NT2/D1 (cell line): ENCODE data around the gene MRPL51.
"Not testable (repeated sequence)": the region's sequence is repeated elsewhere in the genome, so short reads cannot be mapped to it uniquely, and the experiment has no call there.

ENCODE experiments used
- DNase-seq: peaks from one replicate; pipeline ENCODE4 v3.0.0-alpha.2; 2011; ENCODE audit warnings: low read depth, low spot score
- H3K27me3 ChIP-seq: 2 replicates; pipeline ENCODE4 v1.6.0; 2011; ENCODE audit warnings: mild to moderate bottlenecking; ENCODE audit not compliant: insufficient read length, insufficient read depth
- H3K36me3 ChIP-seq: 2 replicates; pipeline ENCODE4 v1.6.1; 2011; ENCODE audit warnings: mild to moderate bottlenecking, low read length, mixed read lengths; ENCODE audit not compliant: insufficient read depth, insufficient read length
- H3K4me1 ChIP-seq: 2 replicates; pipeline ENCODE4 v1.5.1; 2011; ENCODE audit not compliant: insufficient read depth, insufficient read length
- H3K4me3 ChIP-seq: 2 replicates; pipeline ENCODE4 v1.5.1; 2011; ENCODE audit warnings: low read depth; ENCODE audit not compliant: insufficient read length
- H3K9ac ChIP-seq: 2 replicates; pipeline ENCODE4 v1.6.0; 2011; ENCODE audit warnings: low read depth; ENCODE audit not compliant: insufficient read length
- H3K9me3 ChIP-seq: 2 replicates; pipeline ENCODE4 v1.5.1; 2011; ENCODE audit warnings: mild to moderate bottlenecking, low read length; ENCODE audit not compliant: insufficient read depth
- SUZ12 ChIP-seq: IDR thresholded peaks from 2 replicates; pipeline ENCODE4 v1.6.1; 2011; ENCODE audit not compliant: insufficient read length, insufficient read depth; ENCODE audit errors: extremely low read depth
- YY1 ChIP-seq: IDR thresholded peaks from 2 replicates; pipeline ENCODE4 v1.6.1; 2011; ENCODE audit not compliant: insufficient read length, insufficient read depth
- ZNF274 ChIP-seq: IDR thresholded peaks from 2 replicates; pipeline ENCODE4 v1.6.1; 2011; ENCODE audit warnings: mild to moderate bottlenecking, low read depth, low read length

The MRPL51 gene

GRCh38 chr12:6472491-6472890 lies 20.6 kb downstream of the MRPL51 start:
- Histone ChIP-seq H3K4me1 (peaks cover 7% of the 10 kb centered on the region), H3K36me3 (peaks cover 17% of the 10 kb centered on the region), H3K9ac (no peak overlapping the region), H3K27me3 (no peaks in the 10 kb centered on the region), H3K9me3 (peaks cover 28% of the 10 kb centered on the region), H3K4me3 (no peak overlapping the region)
- DNase-seq, result no peak
- TF ChIP-seq ZNF274, result no peak

- H3K36me3 ChIP-seq, result peaks cover 18% of the 10 kb centered on the region
- no peaks in the 10 kb centered on the region for H3K27me3 ChIP-seq
- H3K9ac ChIP-seq, result no peak overlapping the region
- peaks cover 7% of the 10 kb centered on the region for H3K4me1 ChIP-seq
- TF ChIP-seq SUZ12 (no peak), ZNF274 (no peak), YY1 (no peak)
- DNase-seq, result no peak
- H3K9me3 ChIP-seq, result peaks cover 25% of the 10 kb centered on the region
- H3K4me3 ChIP-seq, result no peak overlapping the region
Measured at GRCh38 chr12:6471989-6472360, 21.1 kb downstream of the MRPL51 start.

- TF ChIP-seq ZNF274 (no peak), SUZ12 (no peak), YY1 (no peak)
- Histone ChIP-seq H3K4me1 (peaks cover 7% of the 10 kb centered on the region), H3K36me3 (peaks cover 31% of the 10 kb centered on the region), H3K27me3 (no peaks in the 10 kb centered on the region), H3K9me3 (peaks cover 13% of the 10 kb centered on the region; the same call in 1 of the 2 replicates), H3K4me3 (peak within 1 kb of the TSS; percentile 93), H3K9ac (peak within 1 kb of the TSS; percentile 92)
- peak; percentile 100 for DNase-seq
Measured at GRCh38 chr12:6470375-6471163, 22.5 kb downstream of the MRPL51 start, which contains the start of gene VAMP1. VAMP1 (minus strand) TSS chr12:6470677; CDS start chr12:6470531, 146 bp downstream.

- H3K36me3 ChIP-seq, result peaks cover 38% of the 10 kb centered on the region
- peaks cover 9% of the 10 kb centered on the region for H3K4me1 ChIP-seq
- peaks cover 13% of the 10 kb centered on the region; the same call in 1 of the 2 replicates for H3K9me3 ChIP-seq
- H3K4me3 ChIP-seq, result peak overlapping the region; percentile 93
- TF ChIP-seq YY1, result no peak
- TF ChIP-seq ZNF274, result no peak
- no peak for TF ChIP-seq SUZ12
- no peak for DNase-seq
- H3K27me3 ChIP-seq, result no peaks in the 10 kb centered on the region
- peak overlapping the region; percentile 92 for H3K9ac ChIP-seq
Measured at GRCh38 chr12:6469609-6470374, 23.3 kb downstream of the MRPL51 start.

- DNase-seq, result no peak
- Histone ChIP-seq H3K9ac (no peak overlapping the region), H3K36me3 (peaks cover 45% of the 10 kb centered on the region), H3K4me1 (peaks cover 13% of the 10 kb centered on the region), H3K27me3 (no peaks in the 10 kb centered on the region), H3K4me3 (no peak overlapping the region), H3K9me3 (peaks cover 13% of the 10 kb centered on the region; the same call in 1 of the 2 replicates)
- TF ChIP-seq YY1 (no peak), SUZ12 (no peak), ZNF274 (no peak)
Measured at GRCh38 chr12:6469092-6469491, 24.0 kb downstream of the MRPL51 start.

- Histone ChIP-seq H3K9ac (no peak overlapping the region), H3K9me3 (peaks cover 13% of the 10 kb centered on the region; the same call in 1 of the 2 replicates), H3K4me3 (no peak overlapping the region), H3K27me3 (no peaks in the 10 kb centered on the region), H3K4me1 (peaks cover 13% of the 10 kb centered on the region), H3K36me3 (peaks cover 54% of the 10 kb centered on the region)
- DNase-seq, result no peak
- TF ChIP-seq YY1 (no peak), ZNF274 (no peak), SUZ12 (no peak)
Measured at GRCh38 chr12:6468283-6468575, 24.8 kb downstream of the MRPL51 start.

GRCh38 chr12:6467571-6468282 lies 25.3 kb downstream of the MRPL51 start:
- not testable (repeated sequence) for H3K27me3 ChIP-seq

GRCh38 chr12:6466751-6467150 lies 26.3 kb downstream of the MRPL51 start:
- not testable (repeated sequence) for H3K4me3 ChIP-seq, H3K9ac ChIP-seq, DNase-seq, H3K27me3 ChIP-seq
- H3K36me3 ChIP-seq, result peaks cover 68% of the 10 kb centered on the region
- H3K4me1 ChIP-seq, result peaks cover 13% of the 10 kb centered on the region
- H3K9me3 ChIP-seq, result peaks cover 13% of the 10 kb centered on the region; the same call in 1 of the 2 replicates

More at GRCh38 chr12:6467571-6468282, 25.3 kb downstream of the MRPL51 start:
- Histone ChIP-seq H3K36me3 (peaks cover 59% of the 10 kb centered on the region), H3K9me3 (peaks cover 13% of the 10 kb centered on the region; the same call in 1 of the 2 replicates), H3K4me1 (peaks cover 13% of the 10 kb centered on the region)
- not testable (repeated sequence) for H3K4me3 ChIP-seq, DNase-seq, H3K9ac ChIP-seq
